WERI-Rb-1 (cell line): ENCODE measurements around the gene NEIL3.

ENCODE experiments used
- DNase-seq: peaks from one replicate; pipeline ENCODE4 v3.0.0-alpha.2; 2020
- H3K27ac ChIP-seq: fragments of 250-450 bp; sonication (Bioruptor Pico); 2 replicates; pipeline ENCODE4 v1.5.1; 2020; ENCODE audit warnings: mild to moderate bottlenecking, moderate library complexity
- H3K27me3 ChIP-seq: fragments of 250-450 bp; sonication (Bioruptor Pico); 2 replicates; pipeline ENCODE4 v1.5.1; 2021; ENCODE audit warnings: mild to moderate bottlenecking, low read depth, moderate library complexity; ENCODE audit not compliant: insufficient read depth, severe bottlenecking
- H3K36me3 ChIP-seq: fragments of 250-450 bp; sonication (Bioruptor Pico); 2 replicates; pipeline ENCODE4 v1.5.1; 2020; ENCODE audit warnings: mild to moderate bottlenecking, moderate library complexity
- H3K4me3 ChIP-seq: 2 replicates; pipeline ENCODE4 v1.5.1; 2011; ENCODE audit warnings: low read depth, mild to moderate bottlenecking, control low read depth, low read length
- H3K9me3 ChIP-seq: fragments of 250-450 bp; sonication (Bioruptor Pico); 2 replicates; pipeline ENCODE4 v1.5.1; 2021; ENCODE audit warnings: mild to moderate bottlenecking, moderate library complexity; ENCODE audit not compliant: severe bottlenecking
- CTCF ChIP-seq: IDR thresholded peaks from 2 replicates; pipeline ENCODE4 v1.5.1; 2011; ENCODE audit warnings: low read depth, mild to moderate bottlenecking, control low read depth, inconsistent platforms, low read length

The NEIL3 gene

DNA sequence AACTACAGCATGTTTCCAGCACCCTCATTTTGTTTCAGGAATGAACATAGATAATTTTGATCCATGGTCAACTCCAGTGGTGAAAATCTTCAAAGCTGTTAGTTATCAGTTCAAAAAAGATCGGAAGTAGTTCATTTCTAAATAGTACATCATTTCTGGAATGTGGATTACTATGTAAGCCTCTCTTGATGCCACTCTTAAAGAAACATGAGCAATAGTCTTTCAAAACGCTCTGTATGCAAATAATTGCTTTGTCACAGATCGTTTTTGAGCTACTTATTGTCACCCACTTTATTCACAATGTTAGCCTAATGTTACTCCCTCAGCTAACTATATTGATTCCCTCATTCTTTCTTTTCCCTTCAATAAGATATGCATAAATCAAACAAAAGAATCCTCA is 65.7 kb downstream of the NEIL3 start:
- Histone ChIP-seq H3K36me3 (no peaks in the 10 kb centered on the region), H3K4me3 (no peak overlapping the region), H3K27ac (no peak overlapping the region), H3K27me3 (peaks cover 2% of the 10 kb centered on the region), H3K9me3 (no peaks in the 10 kb centered on the region)
- no peak for DNase-seq
- no peak for TF ChIP-seq CTCF

- Histone ChIP-seq H3K9me3 (no peaks in the 10 kb centered on the region), H3K27ac (no peak overlapping the region), H3K27me3 (peaks cover 2% of the 10 kb centered on the region), H3K36me3 (no peaks in the 10 kb centered on the region), H3K4me3 (no peak overlapping the region)
- DNase-seq = no peak
- no peak for TF ChIP-seq CTCF
These were observed 66.3 kb downstream of the NEIL3 start for GRCh38 chr4:177376024-177376423.

DNA sequence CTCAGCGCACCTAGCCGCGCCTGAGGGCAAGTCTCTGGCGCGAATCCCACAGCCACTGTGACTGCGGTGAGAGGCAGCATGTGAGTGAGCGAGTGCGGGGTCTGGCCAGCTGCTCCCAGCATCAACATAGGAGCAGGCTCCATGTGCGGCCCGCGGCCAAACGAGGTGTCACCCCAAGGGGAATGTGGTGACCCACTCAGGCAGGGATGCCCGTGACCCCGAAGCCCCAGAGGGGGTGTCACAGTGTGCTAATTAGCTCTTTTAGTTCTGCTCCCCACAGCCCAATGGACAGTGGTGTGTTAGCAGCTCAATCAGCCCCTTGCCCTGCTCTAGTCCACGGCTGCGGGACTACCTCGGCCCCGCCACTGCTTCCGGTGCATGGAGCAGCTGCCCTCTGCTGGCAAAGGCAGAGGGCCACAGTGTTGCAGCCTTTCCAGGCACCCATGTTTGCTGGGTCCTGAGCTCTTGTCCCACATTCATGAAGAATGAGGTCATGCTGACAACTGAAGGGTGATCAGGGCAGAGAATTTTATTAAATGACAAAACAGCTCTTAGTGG is 71.1 kb downstream of the NEIL3 start:
- DNase-seq = peak; percentile 31
- Histone ChIP-seq H3K4me3 (no peak overlapping the region), H3K27ac (no peak overlapping the region), H3K9me3 (no peaks in the 10 kb centered on the region), H3K36me3 (no peaks in the 10 kb centered on the region), H3K27me3 (peaks cover 2% of the 10 kb centered on the region)
- TF ChIP-seq CTCF = peak; percentile 62

- Histone ChIP-seq H3K27me3 (peaks cover 2% of the 10 kb centered on the region), H3K9me3 (no peaks in the 10 kb centered on the region), H3K36me3 (no peaks in the 10 kb centered on the region), H3K27ac (no peak overlapping the region), H3K4me3 (no peak overlapping the region)
- DNase-seq = no peak
- TF ChIP-seq CTCF = no peak
These were observed 72.2 kb downstream of the NEIL3 start for GRCh38 chr4:177381762-177382310.

DNA sequence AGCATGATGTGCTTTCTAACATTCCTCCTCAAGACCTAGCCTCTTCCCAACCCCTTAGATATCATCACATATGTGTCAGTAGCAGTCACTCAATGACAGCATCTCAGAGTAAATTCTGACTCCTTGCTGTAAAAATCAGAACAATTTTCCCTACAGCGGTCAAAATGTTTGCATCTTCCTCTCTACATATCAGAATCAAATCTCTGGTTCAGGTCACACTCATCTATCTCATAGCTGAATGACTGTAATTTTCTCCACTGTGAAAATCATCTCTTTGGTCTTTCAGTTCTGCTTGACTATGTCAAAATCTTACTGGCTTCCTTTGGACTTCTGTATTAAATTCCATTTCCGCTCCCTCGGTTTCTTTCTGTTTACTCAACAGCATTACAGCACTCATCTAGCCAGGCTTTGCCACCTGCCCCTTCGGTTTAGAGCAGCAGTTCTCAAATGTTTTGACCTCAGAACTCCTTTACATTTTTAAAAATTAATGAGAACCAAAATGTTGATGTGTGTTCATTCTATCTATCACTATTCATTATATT is 75.3 kb downstream of the NEIL3 start:
- no peaks in the 10 kb centered on the region for H3K9me3 ChIP-seq
- H3K36me3 ChIP-seq = no peaks in the 10 kb centered on the region
- no peak overlapping the region for H3K4me3 ChIP-seq
- TF ChIP-seq CTCF = no peak
- H3K27me3 ChIP-seq = no peaks in the 10 kb centered on the region
- no peak overlapping the region for H3K27ac ChIP-seq
- no peak for DNase-seq
